HepG2 (cell line): ENCODE data around the gene TLX3. TPM values are rescaled to one million over a fixed set of nuclear protein-coding genes. Genes with fewer than 3 reads are reported as not detected.

Experiments
- ELF3 ChIP-seq: IDR thresholded peaks from 2 replicates; pipeline ENCODE4 v1.6.1; 2016; ENCODE audit warnings: missing genetic modification reagents, missing compliant biosample characterization
- EP300 ChIP-seq, 3 experiments: sonication (generic) in 1 of 3; formaldehyde crosslinking in 1 of 3; IDR thresholded peaks; 2 replicates each; pipeline versions ENCODE4 v1.5.1 to v1.6.1; 2011 to 2020; ENCODE audit warnings: low read depth in 2 of 3, low read length in 2 of 3, borderline replicate concordance in 1 of 3, improper control_type of control experiment in 1 of 3, mild to moderate bottlenecking in 1 of 3, missing genetic modification reagents in 1 of 3, moderate library complexity in 1 of 3
- ETV6 ChIP-seq: sonication (generic); formaldehyde crosslinking; conservative IDR thresholded peaks from 2 replicates; pipeline ENCODE4 v1.4.0; 2020; ENCODE audit warnings: missing genetic modification reagents
- KAT2B ChIP-seq: fragments of 150-350 bp; IDR thresholded peaks from 2 replicates; pipeline ENCODE4 v1.6.1; 2014; ENCODE audit warnings: low read depth, low read length, borderline replicate concordance
- MTF2 ChIP-seq: sonication (generic); formaldehyde crosslinking; IDR thresholded peaks from 2 replicates; pipeline ENCODE4 v1.5.0; 2020; ENCODE audit warnings: missing genetic modification reagents, borderline replicate concordance
- NFE2 ChIP-seq: sonication (generic); formaldehyde crosslinking; IDR thresholded peaks from 2 replicates; pipeline ENCODE4 v1.4.0; 2020; ENCODE audit warnings: missing genetic modification reagents
- RXRB ChIP-seq: IDR thresholded peaks from 2 replicates; pipeline ENCODE4 v1.6.1; 2016; ENCODE audit warnings: borderline replicate concordance, missing genetic modification reagents, missing compliant biosample characterization
- SNAPC2 ChIP-seq: sonication (generic); formaldehyde crosslinking; IDR thresholded peaks from 2 replicates; pipeline ENCODE4 v1.8.1; 2022; ENCODE audit warnings: mild to moderate bottlenecking, missing genetic modification reagents
- TSC22D2 ChIP-seq: sonication (generic); formaldehyde crosslinking; IDR thresholded peaks from 2 replicates; pipeline ENCODE4 v1.5.1; 2020; ENCODE audit warnings: missing genetic modification reagents, mild to moderate bottlenecking, borderline replicate concordance
- polyA plus RNA-seq, 8 experiments: library from polyadenylated mRNA; depleted of rRNA in 3 of 8; stranded (reverse) in 7 of 8; unstranded in 1 of 8; fragments of >200 nt; fragmentation: Illumina TruSeq in 4 of 8; extraction: Trizol in 4 of 8; gene quantifications; 2 replicates each; pipeline versions ENCODE4 v1.2.1 to v1.2.3, GENCODE V29; 2011 to 2016; ENCODE audit warnings: low read depth in 4 of 8, missing spikeins in 1 of 8, mixed read lengths in 1 of 8; ENCODE audit not compliant: insufficient read depth in 1 of 8
- total RNA-seq, 5 experiments: library from RNA; depleted of rRNA; stranded (reverse); fragments of >200 nt; fragmentation: Illumina TruSeq; extraction: Trizol; gene quantifications; 2 replicates each; pipeline ENCODE4 v1.2.3, GENCODE V29; 2016; ENCODE audit warnings: low read depth in 1 of 5
- TF ChIP-seq, protein P1 (sequence below): sonication (generic); formaldehyde crosslinking; IDR thresholded peaks from 2 replicates; pipeline ENCODE4 v1.4.0; 2020; ENCODE audit warnings: missing genetic modification reagents, borderline replicate concordance
- TF ChIP-seq, protein P2 (sequence below): sonication (generic); formaldehyde crosslinking; IDR thresholded peaks from 2 replicates; pipeline ENCODE4 v1.4.0; 2020; ENCODE audit warnings: missing genetic modification reagents
- TF ChIP-seq, protein P3 (sequence below): sonication (generic); formaldehyde crosslinking; IDR thresholded peaks from 2 replicates; pipeline ENCODE4 v1.4.0; 2020; ENCODE audit warnings: missing genetic modification reagents

The TLX3 gene
- total and polyA plus RNA-seq, 2 of the 13 experiments (the other 11 are each of a cell fraction or from before 2014, with no cell fraction given): not detected

DNA sequence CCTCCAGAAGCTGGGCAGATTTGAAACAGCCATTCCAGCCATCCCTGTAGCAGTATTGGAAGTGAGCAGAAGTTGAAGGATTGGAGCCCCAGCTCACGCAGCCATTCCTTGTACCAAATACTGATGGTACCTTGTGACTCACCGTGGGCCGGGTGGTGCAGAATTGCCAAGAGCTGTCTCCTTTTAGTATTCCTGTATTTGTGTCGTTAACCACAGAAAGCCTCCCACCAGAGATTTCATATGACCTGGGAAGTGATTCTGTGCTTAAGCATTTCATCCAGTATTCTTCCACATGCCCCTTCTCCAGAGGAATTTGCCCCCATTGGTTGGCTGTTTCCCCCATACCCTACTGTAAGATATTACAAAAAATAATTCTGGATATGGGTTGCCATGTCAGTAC lies 17.7 kb upstream of the TLX3 start (continued):
- TF ChIP-seq, protein P1, sequence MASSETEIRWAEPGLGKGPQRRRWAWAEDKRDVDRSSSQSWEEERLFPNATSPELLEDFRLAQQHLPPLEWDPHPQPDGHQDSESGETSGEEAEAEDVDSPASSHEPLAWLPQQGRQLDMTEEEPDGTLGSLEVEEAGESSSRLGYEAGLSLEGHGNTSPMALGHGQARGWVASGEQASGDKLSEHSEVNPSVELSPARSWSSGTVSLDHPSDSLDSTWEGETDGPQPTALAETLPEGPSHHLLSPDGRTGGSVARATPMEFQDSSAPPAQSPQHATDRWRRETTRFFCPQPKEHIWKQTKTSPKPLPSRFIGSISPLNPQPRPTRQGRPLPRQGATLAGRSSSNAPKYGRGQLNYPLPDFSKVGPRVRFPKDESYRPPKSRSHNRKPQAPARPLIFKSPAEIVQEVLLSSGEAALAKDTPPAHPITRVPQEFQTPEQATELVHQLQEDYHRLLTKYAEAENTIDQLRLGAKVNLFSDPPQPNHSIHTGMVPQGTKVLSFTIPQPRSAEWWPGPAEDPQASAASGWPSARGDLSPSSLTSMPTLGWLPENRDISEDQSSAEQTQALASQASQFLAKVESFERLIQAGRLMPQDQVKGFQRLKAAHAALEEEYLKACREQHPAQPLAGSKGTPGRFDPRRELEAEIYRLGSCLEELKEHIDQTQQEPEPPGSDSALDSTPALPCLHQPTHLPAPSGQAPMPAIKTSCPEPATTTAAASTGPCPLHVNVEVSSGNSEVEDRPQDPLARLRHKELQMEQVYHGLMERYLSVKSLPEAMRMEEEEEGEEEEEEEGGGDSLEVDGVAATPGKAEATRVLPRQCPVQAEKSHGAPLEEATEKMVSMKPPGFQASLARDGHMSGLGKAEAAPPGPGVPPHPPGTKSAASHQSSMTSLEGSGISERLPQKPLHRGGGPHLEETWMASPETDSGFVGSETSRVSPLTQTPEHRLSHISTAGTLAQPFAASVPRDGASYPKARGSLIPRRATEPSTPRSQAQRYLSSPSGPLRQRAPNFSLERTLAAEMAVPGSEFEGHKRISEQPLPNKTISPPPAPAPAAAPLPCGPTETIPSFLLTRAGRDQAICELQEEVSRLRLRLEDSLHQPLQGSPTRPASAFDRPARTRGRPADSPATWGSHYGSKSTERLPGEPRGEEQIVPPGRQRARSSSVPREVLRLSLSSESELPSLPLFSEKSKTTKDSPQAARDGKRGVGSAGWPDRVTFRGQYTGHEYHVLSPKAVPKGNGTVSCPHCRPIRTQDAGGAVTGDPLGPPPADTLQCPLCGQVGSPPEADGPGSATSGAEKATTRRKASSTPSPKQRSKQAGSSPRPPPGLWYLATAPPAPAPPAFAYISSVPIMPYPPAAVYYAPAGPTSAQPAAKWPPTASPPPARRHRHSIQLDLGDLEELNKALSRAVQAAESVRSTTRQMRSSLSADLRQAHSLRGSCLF: no peak
- TF ChIP-seq ETV6 (CRISPR knock-in tag): no peak
- no peak for TF ChIP-seq EP300 (IDR thresholded peaks at IDR 0.05; ENCODE audit: low read depth in 2 of 2, low read length in 2 of 2)
- no peak for TF ChIP-seq EP300 (CRISPR knock-in tag; IDR thresholded peaks at IDR 0.05; ENCODE audit: borderline replicate concordance)
- TF ChIP-seq KAT2B: no peak
- TF ChIP-seq MTF2: no peak
- TF ChIP-seq SNAPC2 (CRISPR knock-in tag): no peak
- TF ChIP-seq TSC22D2 (CRISPR knock-in tag): no peak
- TF ChIP-seq, protein P2, sequence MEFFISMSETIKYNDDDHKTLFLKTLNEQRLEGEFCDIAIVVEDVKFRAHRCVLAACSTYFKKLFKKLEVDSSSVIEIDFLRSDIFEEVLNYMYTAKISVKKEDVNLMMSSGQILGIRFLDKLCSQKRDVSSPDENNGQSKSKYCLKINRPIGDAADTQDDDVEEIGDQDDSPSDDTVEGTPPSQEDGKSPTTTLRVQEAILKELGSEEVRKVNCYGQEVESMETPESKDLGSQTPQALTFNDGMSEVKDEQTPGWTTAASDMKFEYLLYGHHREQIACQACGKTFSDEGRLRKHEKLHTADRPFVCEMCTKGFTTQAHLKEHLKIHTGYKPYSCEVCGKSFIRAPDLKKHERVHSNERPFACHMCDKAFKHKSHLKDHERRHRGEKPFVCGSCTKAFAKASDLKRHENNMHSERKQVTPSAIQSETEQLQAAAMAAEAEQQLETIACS: no peak
- no peak for TF ChIP-seq ELF3 (CRISPR knock-in tag)
- TF ChIP-seq RXRB (CRISPR knock-in tag): no peak
- TF ChIP-seq NFE2: no peak
- TF ChIP-seq, protein P3, sequence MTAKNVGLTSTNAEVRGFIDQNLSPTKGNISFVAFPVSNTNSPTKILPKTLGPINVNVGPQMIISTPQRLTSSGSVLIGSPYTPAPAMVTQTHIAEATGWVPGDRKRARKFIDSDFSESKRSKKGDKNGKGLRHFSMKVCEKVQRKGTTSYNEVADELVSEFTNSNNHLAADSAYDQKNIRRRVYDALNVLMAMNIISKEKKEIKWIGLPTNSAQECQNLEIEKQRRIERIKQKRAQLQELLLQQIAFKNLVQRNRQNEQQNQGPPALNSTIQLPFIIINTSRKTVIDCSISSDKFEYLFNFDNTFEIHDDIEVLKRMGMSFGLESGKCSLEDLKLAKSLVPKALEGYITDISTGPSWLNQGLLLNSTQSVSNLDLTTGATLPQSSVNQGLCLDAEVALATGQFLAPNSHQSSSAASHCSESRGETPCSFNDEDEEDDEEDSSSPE (CRISPR knock-in tag): no peak
- TF ChIP-seq, all 625 proteins: peak for 0
